Measurements from ENCODE around the gene ALDH1A2.

DNA sequence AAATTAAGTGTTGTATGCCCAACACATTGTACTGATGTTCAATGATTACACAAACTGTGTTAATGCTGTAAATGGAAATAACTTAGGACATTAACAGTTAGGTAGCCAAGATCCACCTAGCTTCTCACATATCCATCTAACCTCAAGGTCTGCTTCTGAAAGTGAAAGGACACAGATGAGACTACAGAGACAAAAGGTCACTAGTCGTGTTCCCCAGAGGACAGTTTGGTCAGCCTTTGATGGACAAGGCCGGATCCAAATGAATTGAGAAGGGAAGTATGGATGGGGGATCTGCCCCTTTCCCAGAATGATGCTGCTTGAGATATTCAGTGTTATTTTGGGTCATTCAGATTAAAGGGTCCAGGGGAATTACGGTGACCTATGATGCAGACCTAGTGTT is 17.2 kb downstream of the ALDH1A2 start:
- TF ChIP-seq, protein P1, sequence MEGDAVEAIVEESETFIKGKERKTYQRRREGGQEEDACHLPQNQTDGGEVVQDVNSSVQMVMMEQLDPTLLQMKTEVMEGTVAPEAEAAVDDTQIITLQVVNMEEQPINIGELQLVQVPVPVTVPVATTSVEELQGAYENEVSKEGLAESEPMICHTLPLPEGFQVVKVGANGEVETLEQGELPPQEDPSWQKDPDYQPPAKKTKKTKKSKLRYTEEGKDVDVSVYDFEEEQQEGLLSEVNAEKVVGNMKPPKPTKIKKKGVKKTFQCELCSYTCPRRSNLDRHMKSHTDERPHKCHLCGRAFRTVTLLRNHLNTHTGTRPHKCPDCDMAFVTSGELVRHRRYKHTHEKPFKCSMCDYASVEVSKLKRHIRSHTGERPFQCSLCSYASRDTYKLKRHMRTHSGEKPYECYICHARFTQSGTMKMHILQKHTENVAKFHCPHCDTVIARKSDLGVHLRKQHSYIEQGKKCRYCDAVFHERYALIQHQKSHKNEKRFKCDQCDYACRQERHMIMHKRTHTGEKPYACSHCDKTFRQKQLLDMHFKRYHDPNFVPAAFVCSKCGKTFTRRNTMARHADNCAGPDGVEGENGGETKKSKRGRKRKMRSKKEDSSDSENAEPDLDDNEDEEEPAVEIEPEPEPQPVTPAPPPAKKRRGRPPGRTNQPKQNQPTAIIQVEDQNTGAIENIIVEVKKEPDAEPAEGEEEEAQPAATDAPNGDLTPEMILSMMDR (IDR thresholded peaks at IDR 0.05) = no peak
- no peak for TF ChIP-seq POLR2A (IDR thresholded peaks at IDR 0.05)

Data from tibial nerve (tissue), 3 donors.